Activated T-cell treated with anti-CD3 and anti-CD28 coated beads for 48 hours (primary cell): ENCODE data around the gene REST.

Experiments
- DNase-seq: peaks from one replicate; pipeline ENCODE4 v3.0.0-alpha.2; 2020; ENCODE audit warnings: low read depth

REST gene

GRCh38 chr4:56976283-56976836, 68.7 kb downstream of the REST start:
- no peak for DNase-seq

GRCh38 chr4:56976837-56977320, 69.2 kb downstream of the REST start:
- DNase-seq = peak; percentile 41

GRCh38 chr4:56977321-56978012, 69.8 kb downstream of the REST start, which contains the start of gene NOA1:
NOA1 (minus strand) TSS chr4:56977606; CDS start chr4:56977585, 21 bp downstream.
- peak; percentile 97 for DNase-seq

- DNase-seq = peak; percentile 85
These were observed 71.1 kb downstream of the REST start, which contains the start of gene POLR2B for GRCh38 chr4:56978750-56979303. POLR2B (plus strand) TSS chr4:56978896; CDS start chr4:56978986, 90 bp downstream.

GRCh38 chr4:56979421-56980072, 71.8 kb downstream of the REST start:
- peak; percentile 46 for DNase-seq

GRCh38 chr4:56981795-56982201, 74.1 kb downstream of the REST start:
- DNase-seq = no peak

GRCh38 chr4:56986192-56986591, 78.5 kb downstream of the REST start:
- no peak for DNase-seq

- DNase-seq = no peak
These were observed 79.3 kb downstream of the REST start for GRCh38 chr4:56986952-56987351.

- no peak for DNase-seq
These were observed 82.6 kb downstream of the REST start for GRCh38 chr4:56990109-56990905.

GRCh38 chr4:56995525-56995924, 87.8 kb downstream of the REST start:
- DNase-seq = no peak

GRCh38 chr4:56999751-57000150, 92.1 kb downstream of the REST start:
- no peak for DNase-seq

GRCh38 chr4:57013543-57014120, 105.9 kb downstream of the REST start:
- no peak for DNase-seq
